Measurements from ENCODE around the gene SLC22A6. TPM values are rescaled to one million over a fixed set of nuclear protein-coding genes. Genes with fewer than 3 reads are reported as not detected.
A peak's percentile ranks its signal among the peaks of the same experiment; 100 is the strongest.

SLC22A6 gene
- total and polyA plus RNA-seq, 8 donors = not detected

DNA sequence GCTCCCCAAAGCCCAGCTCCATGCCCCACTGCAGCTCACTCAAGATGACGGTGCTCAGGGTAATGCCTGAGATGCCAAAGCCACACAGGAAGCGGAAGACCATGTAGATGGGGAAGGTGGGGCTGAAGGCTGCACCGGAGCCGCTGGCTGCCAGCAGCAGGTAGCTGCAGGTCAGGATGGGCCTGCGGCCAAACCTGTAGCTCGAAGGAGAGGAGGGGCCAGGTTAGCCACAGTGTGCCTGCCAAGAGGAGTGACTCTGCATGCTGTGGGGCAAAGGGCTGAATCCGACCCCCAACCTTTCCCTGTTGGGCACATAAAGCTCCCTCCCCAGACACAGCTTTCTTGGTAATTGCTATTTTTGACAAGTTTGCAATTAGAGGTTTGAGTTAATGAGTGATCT lies 14.9 kb upstream of the SLC22A6 start:
- no peak for TF ChIP-seq POLR2A (IDR thresholded peaks at IDR 0.05)
- TF ChIP-seq CTCF (IDR thresholded peaks at IDR 0.05) = no peak
- TF ChIP-seq POLR2AphosphoS5 (IDR thresholded peaks at IDR 0.05) = no peak
- no peak for TF ChIP-seq EP300 (IDR thresholded peaks at IDR 0.05)
- DNase-seq = peak in 1 of 2 donors; percentile 74
- 19 to 46% (median 29%) methylated on average over 6 to 7 of the region's 7 CpGs for WGBS, 5 donors
- Histone ChIP-seq H3K4me3 (no peak overlapping the region), H3K27me3 (no peaks in the 10 kb centered on the region), H3K27ac (no peak overlapping the region), H3K36me3 (no peaks in the 10 kb centered on the region), H3K9me3 (no peaks in the 10 kb centered on the region), H3K4me1 (peaks cover 0 to 7% (median 0%) of the 10 kb centered on the region in 4 donors)
- intact Hi-C loops (cut with DNase I; ENCODE audit: low total_unique reads) = no loop called here

- 79 to 99% (median 94%) methylated on average over 5 of the region's 5 CpGs for WGBS, 5 donors
- intact Hi-C loops (cut with DNase I; ENCODE audit: low total_unique reads) = no loop called here
- TF ChIP-seq CTCF (IDR thresholded peaks at IDR 0.05) = no peak
- TF ChIP-seq POLR2AphosphoS5 (IDR thresholded peaks at IDR 0.05) = no peak
- TF ChIP-seq POLR2A (IDR thresholded peaks at IDR 0.05) = no peak
- no peak for TF ChIP-seq EP300 (IDR thresholded peaks at IDR 0.05)
- Histone ChIP-seq H3K4me3 (no peak overlapping the region), H3K9me3 (no peaks in the 10 kb centered on the region), H3K27ac (no peak overlapping the region), H3K36me3 (no peaks in the 10 kb centered on the region), H3K27me3 (no peaks in the 10 kb centered on the region), H3K4me1 (peaks cover 0 to 7% (median 0%) of the 10 kb centered on the region in 4 donors)
- no peak for DNase-seq
Measured at GRCh38 chr11:62999156-62999555, 14.4 kb upstream of the SLC22A6 start.

DNA sequence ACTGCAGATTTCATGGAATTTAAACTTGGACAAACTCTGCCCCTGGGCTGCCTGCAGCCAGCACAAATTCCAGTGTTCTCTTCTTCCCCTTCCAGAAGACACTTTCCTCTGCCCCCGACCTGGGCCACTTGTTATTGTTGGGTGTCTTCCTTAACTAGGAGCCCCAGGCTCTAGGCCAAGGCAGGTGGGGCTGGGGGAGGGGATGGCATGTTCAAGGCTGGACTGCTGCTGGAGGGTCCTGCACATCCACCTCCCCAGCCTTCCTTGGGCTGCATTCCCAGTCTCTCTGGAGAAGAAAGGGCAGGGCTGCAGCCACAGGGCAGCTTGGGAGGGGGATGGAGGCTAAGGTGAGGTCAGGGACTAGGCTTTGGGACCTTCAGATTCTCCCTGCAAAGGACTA lies 11.5 kb upstream of the SLC22A6 start:
- no peaks in the 10 kb centered on the region for H3K9me3 ChIP-seq
- no peak overlapping the region for H3K27ac ChIP-seq
- intact Hi-C loops (cut with DNase I; ENCODE audit: low total_unique reads) = no loop called here
- H3K4me3 ChIP-seq = no peak overlapping the region
- 0 to 69% (median 59%) methylated on average over 1 of the region's 1 CpG for WGBS, 5 donors
- peaks cover 0 to 7% (median 0%) of the 10 kb centered on the region in 4 donors for H3K4me1 ChIP-seq
- TF ChIP-seq EP300 (IDR thresholded peaks at IDR 0.05) = no peak
- no peak for TF ChIP-seq POLR2AphosphoS5 (IDR thresholded peaks at IDR 0.05)
- no peak for TF ChIP-seq CTCF (IDR thresholded peaks at IDR 0.05)
- no peak for TF ChIP-seq POLR2A (IDR thresholded peaks at IDR 0.05)
- H3K27me3 ChIP-seq = no peaks in the 10 kb centered on the region
- DNase-seq = no peak
- H3K36me3 ChIP-seq = no peaks in the 10 kb centered on the region

- Histone ChIP-seq H3K4me1 (peaks cover 0 to 5% (median 0%) of the 10 kb centered on the region in 4 donors), H3K36me3 (no peaks in the 10 kb centered on the region), H3K27me3 (no peaks in the 10 kb centered on the region), H3K9me3 (no peaks in the 10 kb centered on the region), H3K4me3 (no peak overlapping the region), H3K27ac (no peak overlapping the region)
- intact Hi-C loops (cut with DNase I; ENCODE audit: low total_unique reads) = no loop called here
- no peak for DNase-seq
- TF ChIP-seq POLR2A (IDR thresholded peaks at IDR 0.05) (no peak), EP300 (IDR thresholded peaks at IDR 0.05) (no peak), POLR2AphosphoS5 (IDR thresholded peaks at IDR 0.05) (no peak), CTCF (IDR thresholded peaks at IDR 0.05) (no peak)
- WGBS, 5 donors = 69 to 82% (median 77%) methylated on average over 4 of the region's 4 CpGs
Measured at GRCh38 chr11:62994775-62995174, 10.0 kb upstream of the SLC22A6 start.
